Psoas muscle (tissue), 8 donors: ENCODE data around the gene NUAK2. TPM values are rescaled to one million over a fixed set of nuclear protein-coding genes. Genes with fewer than 3 reads are reported as not detected.

Experiments
- ATAC-seq, 4 donors: fragments of 200-7000 bp; cut with Tn5 transposase; one replicate each; pipeline ENCODE4 v1.9.1; 2020; ENCODE audit warnings: moderate library complexity in 3 of 4, mild to moderate bottlenecking in 2 of 4
- DNase-seq, 2 donors: peaks; one replicate each; pipeline ENCODE4 v3.0.0-alpha.2; 2020
- H3K27ac ChIP-seq: fragments of 200-600 bp; one replicate; pipeline ENCODE4 v1.8.0; 2022
- H3K27me3 ChIP-seq, 3 donors: fragments of 200-600 bp in 1 of 3; one replicate each; pipeline versions ENCODE4 v1.6.1 to v1.8.0; 2013 to 2022; ENCODE audit warnings: low read length in 2 of 3, mild to moderate bottlenecking in 2 of 3, moderate library complexity in 1 of 3; ENCODE audit not compliant: insufficient read depth in 3 of 3
- H3K36me3 ChIP-seq, 2 donors: fragments of 200-600 bp in 1 of 2; one replicate each; pipeline versions ENCODE4 v1.6.1 to v1.8.0; 2013 to 2022; ENCODE audit warnings: low read depth in 1 of 2, mild to moderate bottlenecking in 1 of 2, moderate library complexity in 1 of 2; ENCODE audit not compliant: insufficient read depth in 1 of 2
- H3K4me1 ChIP-seq: fragments of 200-600 bp; one replicate; pipeline ENCODE4 v1.8.0; 2022
- H3K4me3 ChIP-seq: fragments of 200-600 bp; one replicate; pipeline ENCODE4 v1.8.0; 2022; ENCODE audit warnings: mild to moderate bottlenecking
- H3K9me3 ChIP-seq: fragments of 200-600 bp; one replicate; pipeline ENCODE4 v1.8.0; 2022
- WGBS, 3 donors: extraction: QIAGEN DNeasy Blood & Tissue Kit; methylation state at CpG; one replicate each; pipeline versions ENCODE4 v1.1.6 to v1.1.7; 2013; 5-methylcytosine and 5-hydroxymethylcytosine counted together
- intact Hi-C, 2 donors: fragments of 100-400 bp; cut with DNase I; formaldehyde crosslinking; loops; one replicate each; pipeline versions ENCODE4 v1.11.0 to v1.14.2; 2022
- polyA plus RNA-seq, 3 donors: library from polyadenylated mRNA; stranded (reverse); fragments of 200-250 nt; gene quantifications; one replicate each; pipeline ENCODE4 v1.2.3, GENCODE V29; 2013
- total RNA-seq, 4 donors: library from RNA; stranded (reverse); fragmentation: NEBNext Ultra II Directional in 2 of 4; extraction: Animal tissue kit (Norgen Biotek cat#: 25700) in 2 of 4; gene quantifications; one replicate each; pipeline versions ENCODE4 v1.2.1 to v1.2.4, GENCODE V29; 2021 to 2023
- TF ChIP-seq, protein P1 (sequence below): fragments of 200-600 bp; IDR thresholded peaks from one replicate; pipeline ENCODE4 v1.8.0; 2022; ENCODE audit warnings: antibody characterized with exemption
- donor health status: healthy with polysubstance abuse.
- donor health status: DM: no; HTN: no; CAD: no; lungs with moderate emphysema.
- donor health status: Bipolar disorder and iron deficiency.
- donor health status: healthy.
- donor health status: DM: yes; HTN: yes; CAD: no.
- donor health status: DM: no; HTN: no; CAD: no.
- donor health status: DM: no; HTN: no; CAD: no.
- donor health status: DM: yes; HTN: yes; CAD: no.

Gene NUAK2
- total and polyA plus RNA-seq, 7 donors = 0.20 to 1.3 (median 0.55) TPM

DNA sequence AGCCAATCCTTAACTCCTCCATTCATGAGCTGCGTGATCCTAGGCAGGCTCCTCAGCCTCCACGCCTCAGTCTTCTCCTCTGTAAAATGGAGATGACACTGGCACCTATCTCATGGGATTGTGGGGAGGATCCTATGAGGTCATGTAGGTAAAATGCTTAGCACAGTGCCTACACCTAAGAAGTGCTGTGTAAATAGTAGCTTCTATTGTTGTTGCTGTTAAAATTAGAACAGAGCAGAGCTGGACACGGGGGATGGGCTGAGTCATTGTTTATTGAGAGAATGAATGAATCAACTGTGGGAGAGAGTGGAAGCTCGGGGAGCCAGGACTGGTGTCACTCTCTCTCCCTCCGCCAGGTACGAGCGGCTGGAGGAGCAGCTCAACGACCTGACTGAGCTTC lies 50.8 kb downstream of the NUAK2 start:
- Histone ChIP-seq H3K36me3 (peaks cover 0 to 24% of the 10 kb centered on the region in 2 donors), H3K9me3 (no peaks in the 10 kb centered on the region), H3K4me3 (no peak overlapping the region), H3K27ac (peak overlapping the region; percentile 69), H3K27me3 (no peaks in the 10 kb centered on the region), H3K4me1 (peaks cover 40% of the 10 kb centered on the region)
- 45 to 50% (median 48%) methylated on average over 8 of the region's 8 CpGs for WGBS, 3 donors
- intact Hi-C loops = loop anchor here in 1 of 2 donors (5.0 to 10.0 kb wide), 2 partner anchors 167 to 254 kb away; no protein-coding TSS in a partner anchor
- DNase-seq (peak in 1 of 2 donors; percentile 78), ATAC-seq (peak; percentile 73 to 88 (median 84))
- TF ChIP-seq, protein P1, sequence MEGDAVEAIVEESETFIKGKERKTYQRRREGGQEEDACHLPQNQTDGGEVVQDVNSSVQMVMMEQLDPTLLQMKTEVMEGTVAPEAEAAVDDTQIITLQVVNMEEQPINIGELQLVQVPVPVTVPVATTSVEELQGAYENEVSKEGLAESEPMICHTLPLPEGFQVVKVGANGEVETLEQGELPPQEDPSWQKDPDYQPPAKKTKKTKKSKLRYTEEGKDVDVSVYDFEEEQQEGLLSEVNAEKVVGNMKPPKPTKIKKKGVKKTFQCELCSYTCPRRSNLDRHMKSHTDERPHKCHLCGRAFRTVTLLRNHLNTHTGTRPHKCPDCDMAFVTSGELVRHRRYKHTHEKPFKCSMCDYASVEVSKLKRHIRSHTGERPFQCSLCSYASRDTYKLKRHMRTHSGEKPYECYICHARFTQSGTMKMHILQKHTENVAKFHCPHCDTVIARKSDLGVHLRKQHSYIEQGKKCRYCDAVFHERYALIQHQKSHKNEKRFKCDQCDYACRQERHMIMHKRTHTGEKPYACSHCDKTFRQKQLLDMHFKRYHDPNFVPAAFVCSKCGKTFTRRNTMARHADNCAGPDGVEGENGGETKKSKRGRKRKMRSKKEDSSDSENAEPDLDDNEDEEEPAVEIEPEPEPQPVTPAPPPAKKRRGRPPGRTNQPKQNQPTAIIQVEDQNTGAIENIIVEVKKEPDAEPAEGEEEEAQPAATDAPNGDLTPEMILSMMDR = no peak

DNA sequence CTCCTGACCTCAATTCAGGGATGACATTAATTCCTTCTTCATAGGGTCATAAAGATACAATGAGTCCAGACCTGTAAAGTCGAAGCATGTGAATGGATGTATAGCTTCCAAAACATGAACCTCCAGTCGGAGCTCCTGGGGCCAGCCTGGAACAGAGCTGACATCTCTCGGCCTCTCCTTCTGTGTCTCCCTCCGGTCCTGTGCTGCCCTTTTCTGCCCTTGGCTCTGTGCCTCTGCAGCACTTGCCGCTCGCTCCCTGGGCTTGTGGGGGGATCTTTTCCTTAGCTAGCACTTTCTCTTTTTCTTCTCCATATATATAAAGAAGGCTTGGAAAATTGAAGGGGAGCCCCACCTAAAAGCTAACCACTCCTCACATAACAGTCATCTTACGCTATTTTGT lies 51.3 kb downstream of the NUAK2 start:
- no peak overlapping the region for H3K4me3 ChIP-seq
- TF ChIP-seq, protein P1 = no peak
- DNase-seq (no peak), ATAC-seq (no peak)
- no peaks in the 10 kb centered on the region for H3K27me3 ChIP-seq
- peak overlapping the region; percentile 69 for H3K27ac ChIP-seq
- intact Hi-C loops = loop anchor here in 1 of 2 donors (5.0 to 10.0 kb wide), 2 partner anchors 167 to 255 kb away; no protein-coding TSS in a partner anchor
- H3K9me3 ChIP-seq = no peaks in the 10 kb centered on the region
- H3K4me1 ChIP-seq = peaks cover 35% of the 10 kb centered on the region
- H3K36me3 ChIP-seq = peaks cover 0 to 24% of the 10 kb centered on the region in 2 donors
- 51 to 63% (median 62%) methylated on average over 7 of the region's 7 CpGs for WGBS, 3 donors

DNA sequence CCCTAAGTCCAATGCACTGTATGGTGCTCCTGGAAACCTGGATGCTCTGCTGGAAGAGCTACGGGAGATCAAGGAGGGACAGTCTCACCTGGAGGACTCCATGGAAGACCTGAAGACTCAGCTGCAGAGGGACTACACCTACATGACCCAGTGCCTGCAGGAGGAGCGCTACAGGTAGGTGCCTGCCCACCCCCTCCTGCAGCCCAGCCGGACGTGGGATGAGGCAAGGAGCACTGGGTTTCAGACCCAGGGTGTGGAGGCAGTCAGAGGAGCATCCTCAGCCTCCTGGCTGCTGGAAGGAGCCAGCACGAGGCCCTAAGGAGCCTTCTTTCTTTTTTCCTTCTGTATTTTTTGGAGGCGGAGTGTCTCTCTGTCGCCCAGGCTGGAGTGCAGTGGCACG lies 51.8 kb downstream of the NUAK2 start:
- no peak overlapping the region for H3K4me3 ChIP-seq
- peaks cover 31% of the 10 kb centered on the region for H3K4me1 ChIP-seq
- peaks cover 0 to 24% of the 10 kb centered on the region in 2 donors for H3K36me3 ChIP-seq
- intact Hi-C loops = loop anchor here in 1 of 2 donors (5.0 to 10.0 kb wide), 2 partner anchors 168 to 255 kb away; no protein-coding TSS in a partner anchor
- no peaks in the 10 kb centered on the region for H3K27me3 ChIP-seq
- TF ChIP-seq, protein P1 = no peak
- H3K27ac ChIP-seq = no peak overlapping the region
- DNase-seq (no peak), ATAC-seq (no peak)
- H3K9me3 ChIP-seq = no peaks in the 10 kb centered on the region
- whole genome bisulfite sequencing, 3 donors = 94 to 97% (median 94%) methylated on average over 6 to 8 of the region's 8 CpGs

DNA sequence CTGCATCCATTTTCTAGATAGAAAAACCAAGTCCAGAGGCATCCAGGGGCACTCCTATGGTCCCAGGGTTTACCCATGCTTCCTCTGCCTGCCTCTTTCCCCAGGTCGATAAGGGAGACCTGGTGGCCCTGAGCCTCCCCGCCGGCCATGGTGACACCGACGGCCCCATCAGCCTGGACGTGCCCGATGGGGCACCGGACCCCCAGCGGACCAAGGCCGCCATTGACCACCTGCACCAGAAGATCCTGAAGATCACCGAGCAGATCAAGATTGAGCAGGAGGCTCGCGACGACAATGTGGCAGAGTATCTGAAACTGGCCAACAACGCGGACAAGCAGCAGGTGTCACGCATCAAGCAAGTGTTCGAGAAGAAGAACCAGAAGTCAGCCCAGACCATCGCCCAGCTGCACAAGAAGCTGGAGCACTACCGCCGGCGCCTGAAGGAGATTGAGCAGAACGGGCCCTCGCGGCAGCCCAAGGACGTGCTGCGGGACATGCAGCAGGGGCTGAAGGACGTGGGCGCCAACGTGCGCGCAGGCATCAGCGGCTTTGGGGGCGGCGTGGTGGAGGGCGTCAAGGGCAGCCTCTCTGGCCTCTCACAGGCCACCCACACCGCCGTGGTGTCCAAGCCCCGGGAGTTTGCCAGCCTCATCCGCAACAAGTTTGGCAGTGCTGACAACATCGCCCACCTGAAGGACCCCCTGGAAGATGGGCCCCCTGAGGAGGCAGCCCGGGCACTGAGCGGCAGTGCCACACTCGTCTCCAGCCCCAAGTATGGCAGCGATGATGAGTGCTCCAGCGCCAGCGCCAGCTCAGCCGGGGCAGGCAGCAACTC lies 52.5 kb downstream of the NUAK2 start:
- Histone ChIP-seq H3K27ac (no peak overlapping the region), H3K4me3 (no peak overlapping the region), H3K36me3 (peaks cover 0 to 24% of the 10 kb centered on the region in 2 donors), H3K27me3 (no peaks in the 10 kb centered on the region), H3K9me3 (no peaks in the 10 kb centered on the region), H3K4me1 (peaks cover 31% of the 10 kb centered on the region)
- ATAC-seq = no peak
- WGBS, 3 donors = 92 to 95% (median 95%) methylated on average over 48 of the region's 48 CpGs
- TF ChIP-seq, protein P1 = no peak
- no peak for DNase-seq
- intact Hi-C loops = no loop called here
